ENCODE measurements around the gene SSR4.

DNA sequence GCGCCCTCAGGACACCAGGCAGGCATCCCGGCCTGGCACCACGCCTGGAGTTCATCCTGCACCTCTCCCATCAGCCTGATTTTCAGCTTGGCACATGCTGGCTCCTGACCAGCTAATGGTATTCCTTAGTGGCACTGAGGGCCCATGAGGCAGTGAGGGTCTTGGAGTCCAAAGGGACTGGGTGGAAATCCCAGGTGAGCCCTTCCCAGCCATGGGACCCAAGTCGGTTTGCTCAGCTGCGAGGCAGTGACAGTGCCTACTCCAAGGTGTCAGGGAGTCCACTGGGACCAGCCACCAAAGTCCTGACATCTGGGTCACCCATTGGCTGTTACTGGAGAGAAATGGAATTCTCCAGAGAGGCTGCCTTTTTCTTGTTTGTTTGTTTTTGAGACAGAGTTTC, 4.9 kb downstream of the SSR4 start:
- TF ChIP-seq CREM (CRISPR knock-in tag; IDR thresholded peaks at IDR 0.05) (no peak), ZNF138 (CRISPR knock-in tag; conservative IDR thresholded peaks at IDR 0.05) (no peak), ATF1 (CRISPR knock-in tag; IDR thresholded peaks at IDR 0.05) (no peak), ZBTB21 (CRISPR knock-in tag; IDR thresholded peaks at IDR 0.05; ENCODE audit: borderline replicate concordance) (no peak), JUN (CRISPR knock-in tag; IDR thresholded peaks at IDR 0.05) (no peak), CBFB (CRISPR knock-in tag; IDR thresholded peaks at IDR 0.05; ENCODE audit: low read depth) (no peak), NFATC4 (CRISPR knock-in tag; IDR thresholded peaks at IDR 0.05) (no peak), SMAD3 (CRISPR knock-in tag; IDR thresholded peaks at IDR 0.05; ENCODE audit: borderline replicate concordance) (no peak), FOXP1 (CRISPR knock-in tag; IDR thresholded peaks at IDR 0.05; ENCODE audit: borderline replicate concordance) (no peak), TEAD4 (CRISPR knock-in tag; IDR thresholded peaks at IDR 0.05) (no peak)
- TF ChIP-seq, protein P1, sequence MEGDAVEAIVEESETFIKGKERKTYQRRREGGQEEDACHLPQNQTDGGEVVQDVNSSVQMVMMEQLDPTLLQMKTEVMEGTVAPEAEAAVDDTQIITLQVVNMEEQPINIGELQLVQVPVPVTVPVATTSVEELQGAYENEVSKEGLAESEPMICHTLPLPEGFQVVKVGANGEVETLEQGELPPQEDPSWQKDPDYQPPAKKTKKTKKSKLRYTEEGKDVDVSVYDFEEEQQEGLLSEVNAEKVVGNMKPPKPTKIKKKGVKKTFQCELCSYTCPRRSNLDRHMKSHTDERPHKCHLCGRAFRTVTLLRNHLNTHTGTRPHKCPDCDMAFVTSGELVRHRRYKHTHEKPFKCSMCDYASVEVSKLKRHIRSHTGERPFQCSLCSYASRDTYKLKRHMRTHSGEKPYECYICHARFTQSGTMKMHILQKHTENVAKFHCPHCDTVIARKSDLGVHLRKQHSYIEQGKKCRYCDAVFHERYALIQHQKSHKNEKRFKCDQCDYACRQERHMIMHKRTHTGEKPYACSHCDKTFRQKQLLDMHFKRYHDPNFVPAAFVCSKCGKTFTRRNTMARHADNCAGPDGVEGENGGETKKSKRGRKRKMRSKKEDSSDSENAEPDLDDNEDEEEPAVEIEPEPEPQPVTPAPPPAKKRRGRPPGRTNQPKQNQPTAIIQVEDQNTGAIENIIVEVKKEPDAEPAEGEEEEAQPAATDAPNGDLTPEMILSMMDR (IDR thresholded peaks at IDR 0.05) = no peak
- TF ChIP-seq, protein P2, sequence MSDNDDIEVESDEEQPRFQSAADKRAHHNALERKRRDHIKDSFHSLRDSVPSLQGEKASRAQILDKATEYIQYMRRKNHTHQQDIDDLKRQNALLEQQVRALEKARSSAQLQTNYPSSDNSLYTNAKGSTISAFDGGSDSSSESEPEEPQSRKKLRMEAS (CRISPR knock-in tag; IDR thresholded peaks at IDR 0.05) = no peak
- TF ChIP-seq, protein P3, sequence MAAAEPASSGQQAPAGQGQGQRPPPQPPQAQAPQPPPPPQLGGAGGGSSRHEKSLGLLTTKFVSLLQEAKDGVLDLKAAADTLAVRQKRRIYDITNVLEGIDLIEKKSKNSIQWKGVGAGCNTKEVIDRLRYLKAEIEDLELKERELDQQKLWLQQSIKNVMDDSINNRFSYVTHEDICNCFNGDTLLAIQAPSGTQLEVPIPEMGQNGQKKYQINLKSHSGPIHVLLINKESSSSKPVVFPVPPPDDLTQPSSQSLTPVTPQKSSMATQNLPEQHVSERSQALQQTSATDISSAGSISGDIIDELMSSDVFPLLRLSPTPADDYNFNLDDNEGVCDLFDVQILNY (CRISPR knock-in tag; IDR thresholded peaks at IDR 0.05) = no peak

Measured in WTC11 (cell line).